SK-N-SH (cell line): ENCODE measurements around the gene APOL2.

ENCODE experiments used
- CTCF ChIP-seq: fragments of 200-600 bp; sonication (generic); IDR thresholded peaks from 2 replicates; pipeline ENCODE4 v1.6.1; 2017; ENCODE audit warnings: antibody characterized with exemption, mild to moderate bottlenecking, moderate library complexity
- EP300 ChIP-seq, 2 experiments: IDR thresholded peaks; 2 replicates each; pipeline versions ENCODE4 v1.4.0 to v1.6.1; 2012; ENCODE audit warnings: borderline replicate concordance in 1 of 2, low read depth in 1 of 2, low read length in 1 of 2
- FOXJ3 ChIP-seq: sonication (generic); formaldehyde crosslinking; IDR thresholded peaks from 2 replicates; pipeline ENCODE4 v1.5.1; 2020; ENCODE audit warnings: mild to moderate bottlenecking, missing genetic modification reagents
- FOXM1 ChIP-seq: IDR thresholded peaks from 2 replicates; pipeline ENCODE4 v1.4.0; 2012; ENCODE audit warnings: low read depth, mild to moderate bottlenecking
- NFIC ChIP-seq: IDR thresholded peaks from 2 replicates; pipeline ENCODE4 v1.4.0; 2012; ENCODE audit warnings: borderline replicate concordance
- RAD21 ChIP-seq: IDR thresholded peaks from 2 replicates; pipeline ENCODE4 v1.6.1; 2012; ENCODE audit warnings: mild to moderate bottlenecking, low read length
- RXRA ChIP-seq: IDR thresholded peaks from 2 replicates; pipeline ENCODE4 v1.4.0; 2012; ENCODE audit warnings: low read depth, mild to moderate bottlenecking, borderline replicate concordance
- SIN3A ChIP-seq: IDR thresholded peaks from 2 replicates; pipeline ENCODE4 v1.6.1; 2012; ENCODE audit warnings: low read depth, mild to moderate bottlenecking, low read length, moderate library complexity, borderline replicate concordance
- TAF1 ChIP-seq: IDR thresholded peaks from 2 replicates; pipeline ENCODE4 v1.6.1; 2012; ENCODE audit warnings: low read depth, mild to moderate bottlenecking, low read length, moderate library complexity, borderline replicate concordance
- TF ChIP-seq, protein P1 (sequence below): fragments of 150-350 bp; IDR thresholded peaks from 2 replicates; pipeline ENCODE4 v1.6.1; 2017; ENCODE audit warnings: antibody characterized with exemption, low read length, low read depth, borderline replicate concordance
- TF ChIP-seq, protein P2 (sequence below): fragments of 150-350 bp; IDR thresholded peaks from 2 replicates; pipeline ENCODE4 v1.6.1; 2016; ENCODE audit warnings: mild to moderate bottlenecking, low read depth, low read length

GRCh38 chr22:36288571-36289405, 49.5 kb upstream of the APOL2 start:
- TF ChIP-seq TAF1 (no peak), CTCF (no peak), RAD21 (no peak), NFIC (no peak), FOXM1 (no peak), EP300 (IDR thresholded peaks at IDR 0.05; ENCODE audit: borderline replicate concordance in 1 of 2, low read depth in 1 of 2, low read length in 1 of 2) (no peak), RXRA (no peak), FOXJ3 (CRISPR knock-in tag) (no peak), SIN3A (no peak)
- TF ChIP-seq, protein P1, sequence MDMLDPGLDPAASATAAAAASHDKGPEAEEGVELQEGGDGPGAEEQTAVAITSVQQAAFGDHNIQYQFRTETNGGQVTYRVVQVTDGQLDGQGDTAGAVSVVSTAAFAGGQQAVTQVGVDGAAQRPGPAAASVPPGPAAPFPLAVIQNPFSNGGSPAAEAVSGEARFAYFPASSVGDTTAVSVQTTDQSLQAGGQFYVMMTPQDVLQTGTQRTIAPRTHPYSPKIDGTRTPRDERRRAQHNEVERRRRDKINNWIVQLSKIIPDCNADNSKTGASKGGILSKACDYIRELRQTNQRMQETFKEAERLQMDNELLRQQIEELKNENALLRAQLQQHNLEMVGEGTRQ, result no peak
- TF ChIP-seq, protein P2, sequence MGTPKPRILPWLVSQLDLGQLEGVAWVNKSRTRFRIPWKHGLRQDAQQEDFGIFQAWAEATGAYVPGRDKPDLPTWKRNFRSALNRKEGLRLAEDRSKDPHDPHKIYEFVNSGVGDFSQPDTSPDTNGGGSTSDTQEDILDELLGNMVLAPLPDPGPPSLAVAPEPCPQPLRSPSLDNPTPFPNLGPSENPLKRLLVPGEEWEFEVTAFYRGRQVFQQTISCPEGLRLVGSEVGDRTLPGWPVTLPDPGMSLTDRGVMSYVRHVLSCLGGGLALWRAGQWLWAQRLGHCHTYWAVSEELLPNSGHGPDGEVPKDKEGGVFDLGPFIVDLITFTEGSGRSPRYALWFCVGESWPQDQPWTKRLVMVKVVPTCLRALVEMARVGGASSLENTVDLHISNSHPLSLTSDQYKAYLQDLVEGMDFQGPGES, result no peak
